Natural killer cell (primary cell): Measurements from ENCODE around the gene CDKAL1. TPM values are rescaled to one million over a fixed set of nuclear protein-coding genes. Genes with fewer than 3 reads are reported as not detected.

Source experiments
- ATAC-seq, 3 donors: fragments of 150-1000 bp in 2 of 3; fragments of 200-7000 bp in 1 of 3; cut with Tn5 transposase; 1 replicate in 1 of 3; 2 replicates in 2 of 3; pipeline ENCODE4 v1.10.0; 2021; ENCODE audit warnings: mild to moderate bottlenecking in 2 of 3, moderate library complexity in 2 of 3
- DNase-seq, 2 donors: peaks; one replicate each; pipeline versions ENCODE4 v3.0.0 to v3.0.0-alpha.2; 2013 to 2021; ENCODE audit warnings: mixed read lengths in 1 of 2
- H3K27ac ChIP-seq: one replicate; pipeline ENCODE4 v1.5.1; 2013; ENCODE audit warnings: mild to moderate bottlenecking, low read length
- H3K27me3 ChIP-seq: one replicate; pipeline ENCODE4 v1.6.1; 2013; ENCODE audit warnings: low read length; ENCODE audit not compliant: control insufficient read depth, insufficient read depth
- H3K36me3 ChIP-seq: one replicate; pipeline ENCODE4 v1.6.1; 2013; ENCODE audit warnings: low read length; ENCODE audit not compliant: control insufficient read depth, insufficient read depth
- H3K4me1 ChIP-seq: one replicate; pipeline ENCODE4 v1.6.1; 2013; ENCODE audit warnings: low read length; ENCODE audit not compliant: control insufficient read depth, insufficient read depth
- H3K4me3 ChIP-seq: one replicate; pipeline ENCODE4 v1.5.1; 2013; ENCODE audit warnings: low read length
- H3K9me3 ChIP-seq: one replicate; pipeline ENCODE4 v1.6.1; 2013; ENCODE audit warnings: low read length; ENCODE audit not compliant: control insufficient read depth, insufficient read depth
- H3K27ac Mint-ChIP-seq, 2 donors: one replicate each; pipeline ENCODE4 v1.8.0; 2022; ENCODE audit warnings: mild to moderate bottlenecking in 2 of 2, mixed read lengths in 2 of 2, moderate library complexity in 1 of 2
- H3K27me3 Mint-ChIP-seq, 2 donors: one replicate each; pipeline ENCODE4 v1.8.0; 2022; ENCODE audit warnings: low read depth in 2 of 2, mixed read lengths in 2 of 2
- H3K36me3 Mint-ChIP-seq: one replicate; pipeline ENCODE4 v1.8.0; 2022; ENCODE audit warnings: mixed read lengths
- H3K4me1 Mint-ChIP-seq, 2 donors: one replicate each; pipeline ENCODE4 v1.8.0; 2022; ENCODE audit warnings: mixed read lengths in 2 of 2
- H3K4me3 Mint-ChIP-seq: one replicate; pipeline ENCODE4 v1.8.0; 2022; ENCODE audit warnings: mild to moderate bottlenecking, moderate library complexity, mixed read lengths
- H3K9me3 Mint-ChIP-seq, 2 donors: one replicate each; pipeline ENCODE4 v1.8.0; 2022; ENCODE audit warnings: mixed read lengths in 2 of 2
- CTCF ChIP-seq: fragments of 200-600 bp; IDR thresholded peaks from one replicate; pipeline ENCODE4 v1.8.0; 2022; ENCODE audit warnings: antibody characterized with exemption
- WGBS: methylation state at CpG from one replicate; pipeline ENCODE4 v1.1.7; 2013; ENCODE audit warnings: missing lambda C conversion rate; ENCODE audit not compliant: insufficient coverage; 5-methylcytosine and 5-hydroxymethylcytosine counted together
- intact Hi-C: fragments of 100-400 bp; cut with micrococcal nuclease; formaldehyde crosslinking; loops from one replicate; pipeline ENCODE4 v1.14.2; 2022
- total RNA-seq, 4 donors: library from RNA; stranded (reverse); fragments of 120-200 nt in 1 of 4; gene quantifications; one replicate each; pipeline versions ENCODE4 v1.2.3 to v1.2.4, GENCODE V29; 2013 to 2022

CDKAL1 gene
- total RNA-seq, 3 donors from 2014 or later (not counting 1 experiment from before 2014, with no cell fraction given): 26.0 to 32.8 (median 28.9) TPM

- H3K27me3 ChIP-seq: no peaks in the 10 kb centered on the region
- intact Hi-C loops: no loop called here
- no peaks in the 10 kb centered on the region for H3K36me3 ChIP-seq
- DNase-seq: no peak
- no peak for TF ChIP-seq CTCF
- no peak overlapping the region for H3K4me3 ChIP-seq
- no peak overlapping the region for H3K27ac Mint-ChIP-seq
- no peaks in the 10 kb centered on the region for H3K4me1 ChIP-seq
- H3K36me3 Mint-ChIP-seq: no peaks in the 10 kb centered on the region
- no peaks in the 10 kb centered on the region for H3K4me1 Mint-ChIP-seq
- no peaks in the 10 kb centered on the region for H3K9me3 ChIP-seq
- no peak for ATAC-seq
- H3K9me3 Mint-ChIP-seq: peaks cover 0 to 2% of the 10 kb centered on the region in 2 donors
- WGBS: 77% methylated on average over 5 of the region's 7 CpGs
- H3K27me3 Mint-ChIP-seq: peaks cover 0 to 2% of the 10 kb centered on the region in 2 donors
- H3K27ac ChIP-seq: no peak overlapping the region
- H3K4me3 Mint-ChIP-seq: no peak overlapping the region
Measured at GRCh38 chr6:21277601-21278374, 743.5 kb downstream of the CDKAL1 start.

DNA sequence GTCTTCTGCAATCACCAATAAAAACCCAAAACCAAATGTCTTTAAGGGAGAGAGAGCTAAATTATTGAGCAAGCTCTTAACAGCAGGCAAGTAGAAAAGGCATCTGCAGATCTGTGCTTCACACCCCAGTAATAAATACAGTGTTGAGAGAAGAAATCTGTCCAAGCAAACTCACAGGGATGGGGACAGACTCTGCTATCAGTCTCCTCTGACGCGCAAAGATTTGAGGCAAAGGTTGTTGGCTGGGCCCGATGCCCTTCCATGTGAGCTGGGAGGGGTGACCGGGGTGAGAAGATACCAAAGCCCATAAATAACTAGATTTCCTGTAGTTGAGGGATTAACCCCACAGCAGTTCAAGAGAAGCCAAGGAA, 744.1 kb downstream of the CDKAL1 start:
- intact Hi-C loops: no loop called here
- DNase-seq: no peak

DNA sequence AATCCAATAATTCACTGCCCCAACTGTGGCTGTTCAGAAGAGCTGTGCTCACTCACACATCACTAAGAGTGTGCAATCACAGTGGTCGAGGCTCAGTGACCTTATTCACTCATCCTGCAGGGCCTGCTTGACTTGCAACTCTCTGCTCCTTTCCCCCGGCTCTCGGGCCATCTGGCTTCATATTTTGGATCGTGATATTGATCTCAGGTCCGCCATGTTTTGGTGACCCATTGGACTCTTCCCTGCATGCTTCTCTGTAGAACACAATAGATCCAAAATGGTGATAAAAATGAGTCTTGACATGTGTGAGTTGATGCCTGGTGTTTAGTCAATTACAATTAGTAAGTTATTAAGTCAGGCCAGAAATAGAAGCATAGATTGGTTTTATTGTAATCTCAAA, 745.4 kb downstream of the CDKAL1 start:
- H3K27me3 Mint-ChIP-seq: peaks cover 0 to 2% of the 10 kb centered on the region in 2 donors
- no peak for TF ChIP-seq CTCF
- DNase-seq: no peak
- 83% methylated on average over 5 of the region's 5 CpGs for WGBS
- H3K27ac ChIP-seq: no peak overlapping the region
- H3K4me3 ChIP-seq: no peak overlapping the region
- peaks cover 0 to 2% of the 10 kb centered on the region in 2 donors for H3K9me3 Mint-ChIP-seq
- H3K9me3 ChIP-seq: no peaks in the 10 kb centered on the region
- ATAC-seq: no peak
- no peaks in the 10 kb centered on the region for H3K4me1 ChIP-seq
- H3K4me3 Mint-ChIP-seq: no peak overlapping the region
- no peaks in the 10 kb centered on the region for H3K36me3 ChIP-seq
- intact Hi-C loops: no loop called here
- no peaks in the 10 kb centered on the region for H3K36me3 Mint-ChIP-seq
- H3K27me3 ChIP-seq: no peaks in the 10 kb centered on the region
- H3K27ac Mint-ChIP-seq: no peak overlapping the region
- H3K4me1 Mint-ChIP-seq: no peaks in the 10 kb centered on the region

More for the DNA sequence above, 744.1 kb downstream of the CDKAL1 start:
- WGBS: 91% methylated on average over 4 of the region's 4 CpGs
- Histone ChIP-seq H3K27ac (no peak overlapping the region), H3K27me3 (no peaks in the 10 kb centered on the region), H3K9me3 (no peaks in the 10 kb centered on the region), H3K4me3 (no peak overlapping the region), H3K36me3 (no peaks in the 10 kb centered on the region), H3K4me1 (no peaks in the 10 kb centered on the region)
- no peak for TF ChIP-seq CTCF
- peaks cover 0 to 2% of the 10 kb centered on the region in 2 donors for H3K9me3 Mint-ChIP-seq
- H3K27ac Mint-ChIP-seq: no peak overlapping the region
- ATAC-seq: no peak
- H3K36me3 Mint-ChIP-seq: no peaks in the 10 kb centered on the region
- H3K27me3 Mint-ChIP-seq: peaks cover 0 to 2% of the 10 kb centered on the region in 2 donors
- H3K4me3 Mint-ChIP-seq: no peak overlapping the region
- no peaks in the 10 kb centered on the region for H3K4me1 Mint-ChIP-seq

DNA sequence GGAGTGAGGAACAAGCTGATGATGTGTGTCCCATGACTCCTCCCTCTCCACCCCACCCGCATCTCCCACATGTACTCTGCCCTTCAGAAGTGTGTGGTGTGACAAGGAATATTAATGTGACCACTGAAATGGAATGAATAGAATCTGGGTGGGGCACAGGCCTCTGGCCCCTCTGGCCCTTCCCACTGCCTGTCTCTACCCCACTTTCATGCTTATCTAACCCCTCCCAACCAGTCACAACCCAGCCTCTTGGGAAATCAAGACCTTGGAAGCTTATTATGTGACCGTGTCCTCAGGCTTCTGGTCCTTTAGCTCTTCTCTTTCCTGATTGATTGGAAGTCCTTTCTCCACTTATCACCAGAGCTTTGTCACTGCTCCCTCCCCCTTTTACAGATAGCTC, 747.1 kb downstream of the CDKAL1 start:
- no peak for ATAC-seq
- intact Hi-C loops: no loop called here
- no peaks in the 10 kb centered on the region for H3K4me1 ChIP-seq
- 94% methylated on average over 1 of the region's 2 CpGs for WGBS
- no peaks in the 10 kb centered on the region for H3K27me3 ChIP-seq
- H3K9me3 Mint-ChIP-seq: peaks cover 0 to 2% of the 10 kb centered on the region in 2 donors
- DNase-seq: no peak
- no peak overlapping the region for H3K4me3 Mint-ChIP-seq
- peaks cover 4 to 14% of the 10 kb centered on the region in 2 donors for H3K27me3 Mint-ChIP-seq
- H3K27ac Mint-ChIP-seq: no peak overlapping the region
- no peaks in the 10 kb centered on the region for H3K4me1 Mint-ChIP-seq
- H3K36me3 Mint-ChIP-seq: no peaks in the 10 kb centered on the region
- no peak for TF ChIP-seq CTCF
- no peaks in the 10 kb centered on the region for H3K9me3 ChIP-seq
- no peak overlapping the region for H3K4me3 ChIP-seq
- H3K27ac ChIP-seq: no peak overlapping the region
- H3K36me3 ChIP-seq: no peaks in the 10 kb centered on the region
